OCI-LY7 (cell line): Measurements from ENCODE around the gene C12orf57. TPM values are rescaled to one million over a fixed set of nuclear protein-coding genes. Genes with fewer than 3 reads are reported as not detected.

Experiments used
- BruUV-seq: library from RNA; stranded (reverse); fragments of 400-500 nt; replicated peaks from 2 replicates; lab custom pipeline; 2021; lab: Mats Ljungman, UMichigan
- CTCF ChIA-PET: fragments of 300-600 bp; sonication (Branson Sonifier 250); formaldehyde crosslinking; loops from one replicate; lab custom pipeline; 2022; ENCODE audit warnings: antibody characterized with exemption; ENCODE audit not compliant: unreplicated experiment; lab: Charles Lee
- POLR2A ChIA-PET: fragments of 300-600 bp; sonication (Branson Sonifier 250); formaldehyde crosslinking; loops from one replicate; lab custom pipeline; 2022; ENCODE audit warnings: antibody characterized with exemption; lab: Charles Lee
- DNase-seq: peaks from one replicate; pipeline ENCODE4 v3.0.0-alpha.2; 2015; ENCODE audit warnings: low spot score
- H2AFZ ChIP-seq: fragments of 200-600 bp; sonication (generic), shearing (Covaris generic); 2 replicates; pipeline ENCODE4 v1.6.1; 2014; ENCODE audit warnings: mild to moderate bottlenecking, antibody characterized with exemption, low read length, moderate library complexity
- H3K27ac ChIP-seq: fragments of 200-600 bp; sonication (generic); 2 replicates; pipeline ENCODE4 v1.5.1; 2014; ENCODE audit warnings: mixed run types, low read depth, mild to moderate bottlenecking, moderate library complexity, low read length, inconsistent platforms; ENCODE audit not compliant: poor library complexity, severe bottlenecking
- H3K36me3 ChIP-seq: fragments of 200-600 bp; sonication (generic); 2 replicates; pipeline ENCODE4 v1.6.1; 2014; ENCODE audit warnings: mild to moderate bottlenecking, antibody characterized with exemption, low read length, moderate library complexity, mixed read lengths; ENCODE audit not compliant: insufficient read depth
- H3K4me1 ChIP-seq: fragments of 200-600 bp; sonication (generic); 2 replicates; pipeline ENCODE4 v1.5.1; 2014; ENCODE audit warnings: mild to moderate bottlenecking, low read length; ENCODE audit not compliant: insufficient read depth, poor library complexity, severe bottlenecking
- H3K4me2 ChIP-seq: fragments of 200-600 bp; sonication (generic); 2 replicates; pipeline ENCODE4 v1.6.1; 2014; ENCODE audit warnings: mild to moderate bottlenecking, low read length
- H3K4me3 ChIP-seq: fragments of 200-600 bp; sonication (generic); 2 replicates; pipeline ENCODE4 v1.5.1; 2014; ENCODE audit warnings: mild to moderate bottlenecking, low read depth, low read length; ENCODE audit not compliant: poor library complexity, severe bottlenecking
- H3K79me2 ChIP-seq: fragments of 200-600 bp; sonication (generic); 2 replicates; pipeline ENCODE4 v1.6.1; 2016; ENCODE audit warnings: low read depth, mild to moderate bottlenecking, low read length, moderate library complexity, mixed read lengths; ENCODE audit not compliant: insufficient read depth
- H3K9me2 ChIP-seq: fragments of 200-600 bp; sonication (generic); 2 replicates; pipeline ENCODE4 v1.6.1; 2016; ENCODE audit warnings: mild to moderate bottlenecking, low read length, mixed read lengths; ENCODE audit not compliant: insufficient read depth
- H3K9me3 ChIP-seq: fragments of 200-600 bp; sonication (generic); 2 replicates; pipeline ENCODE4 v1.6.1; 2014; ENCODE audit warnings: mild to moderate bottlenecking, mixed run types, low read length, mixed read lengths
- H4K20me1 ChIP-seq: fragments of 200-600 bp; sonication (generic); 2 replicates; pipeline ENCODE4 v1.6.1; 2014; ENCODE audit warnings: mild to moderate bottlenecking, antibody characterized with exemption, low read length, moderate library complexity, mixed read lengths; ENCODE audit not compliant: insufficient read depth
- EZH2phosphoT487 ChIP-seq: fragments of 200-600 bp; sonication (generic); IDR thresholded peaks from 2 replicates; pipeline ENCODE4 v1.6.1; 2018; ENCODE audit warnings: low read depth, borderline replicate concordance, mild to moderate bottlenecking, mixed run types, antibody characterized with exemption, low read length, moderate library complexity, mixed read lengths
- intact Hi-C: fragments of 100-400 bp; cut with micrococcal nuclease; formaldehyde crosslinking; loops from one replicate; pipeline ENCODE4 v1.10.0; 2022; ENCODE audit not compliant: unreplicated experiment
- total RNA-seq, 2 experiments: library from RNA; depleted of rRNA in 1 of 2; stranded (reverse); fragments of >200 nt in 1 of 2; shearing (Covaris generic) in 1 of 2; gene quantifications; 2 replicates each; pipeline ENCODE4 v1.2.3, GENCODE V29; 2014 to 2022
- TF ChIP-seq, protein P1 (sequence below): fragments of 200-600 bp; sonication (generic); conservative IDR thresholded peaks from 2 replicates; pipeline ENCODE4 v1.5.1; 2014; ENCODE audit warnings: mild to moderate bottlenecking, antibody characterized with exemption, low read length, moderate library complexity, mixed read lengths

C12orf57 gene
- total RNA-seq, 2 experiments from 2014 or later = 130 to 319 TPM

DNA sequence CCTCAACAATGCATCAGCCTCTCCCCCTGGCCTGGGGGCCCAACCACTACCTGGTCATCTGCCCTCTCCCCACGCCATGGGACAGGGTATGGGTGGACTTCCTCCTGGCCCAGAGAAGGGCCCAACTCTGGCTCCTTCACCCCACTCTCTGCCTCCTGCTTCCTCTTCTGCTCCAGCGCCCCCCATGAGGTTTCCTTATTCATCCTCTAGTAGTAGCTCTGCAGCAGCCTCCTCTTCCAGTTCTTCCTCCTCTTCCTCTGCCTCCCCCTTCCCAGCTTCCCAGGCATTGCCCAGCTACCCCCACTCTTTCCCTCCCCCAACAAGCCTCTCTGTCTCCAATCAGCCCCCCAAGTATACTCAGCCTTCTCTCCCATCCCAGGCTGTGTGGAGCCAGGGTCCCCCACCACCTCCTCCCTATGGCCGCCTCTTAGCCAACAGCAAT lies 7.6 kb upstream of the C12orf57 start:
- Histone ChIP-seq H3K9me3 (no peaks in the 10 kb centered on the region), H3K79me2 (peaks cover 5% of the 10 kb centered on the region; the same call in 1 of the 2 replicates), H3K27ac (peak overlapping the region; percentile 87), H3K4me1 (peaks cover 20% of the 10 kb centered on the region), H3K4me3 (peak overlapping the region; percentile 81), H3K36me3 (peaks cover 7% of the 10 kb centered on the region; the same call in 1 of the 2 replicates), H3K9me2 (no peaks in the 10 kb centered on the region), H2AFZ (no peak overlapping the region), H4K20me1 (no peaks in the 10 kb centered on the region), H3K4me2 (peak overlapping the region; percentile 86)
- intact Hi-C loops = loop anchor here (2.0 to 5.0 kb wide), 3 partner anchors 36 to 63 kb away; partner anchors contain the start of genes EMG1, PHB2 and SPSB2
- BruUV-seq = no TSS peak
- POLR2A ChIA-PET = interaction anchor here (0.6 to 2.2 kb wide), 7 partner anchors 12 to 57 kb away, joined by 3 to 8 read pairs (median 4); partner anchors contain the start of gene LRRC23
- CTCF ChIA-PET = interaction anchor here (0.6 kb wide), 1 partner anchor 44 kb away, joined by 3 read pairs; no protein-coding TSS in a partner anchor
- TF ChIP-seq, protein P1, sequence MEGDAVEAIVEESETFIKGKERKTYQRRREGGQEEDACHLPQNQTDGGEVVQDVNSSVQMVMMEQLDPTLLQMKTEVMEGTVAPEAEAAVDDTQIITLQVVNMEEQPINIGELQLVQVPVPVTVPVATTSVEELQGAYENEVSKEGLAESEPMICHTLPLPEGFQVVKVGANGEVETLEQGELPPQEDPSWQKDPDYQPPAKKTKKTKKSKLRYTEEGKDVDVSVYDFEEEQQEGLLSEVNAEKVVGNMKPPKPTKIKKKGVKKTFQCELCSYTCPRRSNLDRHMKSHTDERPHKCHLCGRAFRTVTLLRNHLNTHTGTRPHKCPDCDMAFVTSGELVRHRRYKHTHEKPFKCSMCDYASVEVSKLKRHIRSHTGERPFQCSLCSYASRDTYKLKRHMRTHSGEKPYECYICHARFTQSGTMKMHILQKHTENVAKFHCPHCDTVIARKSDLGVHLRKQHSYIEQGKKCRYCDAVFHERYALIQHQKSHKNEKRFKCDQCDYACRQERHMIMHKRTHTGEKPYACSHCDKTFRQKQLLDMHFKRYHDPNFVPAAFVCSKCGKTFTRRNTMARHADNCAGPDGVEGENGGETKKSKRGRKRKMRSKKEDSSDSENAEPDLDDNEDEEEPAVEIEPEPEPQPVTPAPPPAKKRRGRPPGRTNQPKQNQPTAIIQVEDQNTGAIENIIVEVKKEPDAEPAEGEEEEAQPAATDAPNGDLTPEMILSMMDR = no peak
- TF ChIP-seq EZH2phosphoT487 = no peak
- DNase-seq = no peak

DNA sequence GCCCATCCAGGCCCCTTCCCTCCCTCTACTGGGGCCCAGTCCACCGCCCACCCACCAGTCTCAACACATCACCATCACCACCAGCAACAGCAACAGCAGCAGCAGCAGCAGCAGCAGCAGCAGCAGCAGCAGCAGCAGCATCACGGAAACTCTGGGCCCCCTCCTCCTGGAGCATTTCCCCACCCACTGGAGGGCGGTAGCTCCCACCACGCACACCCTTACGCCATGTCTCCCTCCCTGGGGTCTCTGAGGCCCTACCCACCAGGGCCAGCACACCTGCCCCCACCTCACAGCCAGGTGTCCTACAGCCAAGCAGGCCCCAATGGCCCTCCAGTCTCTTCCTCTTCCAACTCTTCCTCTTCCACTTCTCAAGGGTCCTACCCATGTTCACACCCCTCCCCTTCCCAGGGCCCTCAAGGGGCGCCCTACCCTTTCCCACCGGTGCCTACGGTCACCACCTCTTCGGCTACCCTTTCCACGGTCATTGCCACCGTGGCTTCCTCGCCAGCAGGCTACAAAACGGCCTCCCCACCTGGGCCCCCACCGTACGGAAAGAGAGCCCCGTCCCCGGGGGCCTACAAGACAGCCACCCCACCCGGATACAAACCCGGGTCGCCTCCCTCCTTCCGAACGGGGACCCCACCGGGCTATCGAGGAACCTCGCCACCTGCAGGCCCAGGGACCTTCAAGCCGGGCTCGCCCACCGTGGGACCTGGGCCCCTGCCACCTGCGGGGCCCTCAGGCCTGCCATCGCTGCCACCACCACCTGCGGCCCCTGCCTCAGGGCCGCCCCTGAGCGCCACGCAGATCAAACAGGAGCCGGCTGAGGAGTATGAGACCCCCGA lies 7.0 kb upstream of the C12orf57 start:
- no TSS peak for BruUV-seq
- Histone ChIP-seq H3K9me3 (no peaks in the 10 kb centered on the region), H3K36me3 (peaks cover 7% of the 10 kb centered on the region; the same call in 1 of the 2 replicates), H3K27ac (peak overlapping the region; percentile 87), H4K20me1 (no peaks in the 10 kb centered on the region), H3K4me2 (peak overlapping the region; percentile 86), H3K4me1 (peaks cover 20% of the 10 kb centered on the region), H3K9me2 (no peaks in the 10 kb centered on the region), H3K4me3 (peak overlapping the region; percentile 81), H3K79me2 (peaks cover 5% of the 10 kb centered on the region; the same call in 1 of the 2 replicates), H2AFZ (peak overlapping the region; percentile 18; the same call in 1 of the 2 replicates)
- intact Hi-C loops = loop anchor here (2.0 to 5.0 kb wide), 3 partner anchors 35 to 64 kb away; partner anchors contain the start of genes EMG1, PHB2 and SPSB2
- POLR2A ChIA-PET = interaction anchor here (0.6 to 2.3 kb wide), 8 partner anchors 9 to 56 kb away, joined by 3 to 8 read pairs (median 4); partner anchors contain the start of gene LRRC23
- TF ChIP-seq, protein P1 = peak; percentile 67
- no peak for TF ChIP-seq EZH2phosphoT487
- peak; percentile 82 for DNase-seq
- CTCF ChIA-PET = interaction anchor here (0.6 to 1.0 kb wide), 2 partner anchors 45 to 64 kb away, joined by 3 to 5 read pairs; partner anchors contain the start of gene SPSB2
